ENCODE results near the gene FRMD6.
A peak's percentile ranks its signal among the peaks of the same experiment; 100 is the strongest.

Gene FRMD6

DNA sequence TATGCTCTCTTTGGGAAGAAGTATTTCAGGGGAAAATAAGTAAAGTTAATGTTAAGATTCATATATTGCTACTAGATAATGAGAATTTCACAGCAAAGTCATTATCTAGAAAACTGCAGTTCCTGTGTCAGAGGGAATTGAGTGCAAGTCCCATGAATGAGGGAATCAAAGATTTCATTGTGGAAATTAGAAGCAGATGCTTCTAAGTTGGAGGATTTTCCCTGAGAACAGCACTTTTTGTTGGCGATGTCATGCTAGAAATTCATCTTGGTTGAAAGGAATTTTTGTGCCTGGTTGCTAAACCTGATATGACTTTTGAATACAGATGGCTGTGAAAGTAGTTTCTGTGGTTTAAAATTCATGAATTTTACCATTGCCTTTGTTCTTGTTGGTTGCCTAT is 25.6 kb downstream of the FRMD6 start:
- DNase-seq (ENCODE audit: low read depth): no peak
- TF ChIP-seq, protein P1, sequence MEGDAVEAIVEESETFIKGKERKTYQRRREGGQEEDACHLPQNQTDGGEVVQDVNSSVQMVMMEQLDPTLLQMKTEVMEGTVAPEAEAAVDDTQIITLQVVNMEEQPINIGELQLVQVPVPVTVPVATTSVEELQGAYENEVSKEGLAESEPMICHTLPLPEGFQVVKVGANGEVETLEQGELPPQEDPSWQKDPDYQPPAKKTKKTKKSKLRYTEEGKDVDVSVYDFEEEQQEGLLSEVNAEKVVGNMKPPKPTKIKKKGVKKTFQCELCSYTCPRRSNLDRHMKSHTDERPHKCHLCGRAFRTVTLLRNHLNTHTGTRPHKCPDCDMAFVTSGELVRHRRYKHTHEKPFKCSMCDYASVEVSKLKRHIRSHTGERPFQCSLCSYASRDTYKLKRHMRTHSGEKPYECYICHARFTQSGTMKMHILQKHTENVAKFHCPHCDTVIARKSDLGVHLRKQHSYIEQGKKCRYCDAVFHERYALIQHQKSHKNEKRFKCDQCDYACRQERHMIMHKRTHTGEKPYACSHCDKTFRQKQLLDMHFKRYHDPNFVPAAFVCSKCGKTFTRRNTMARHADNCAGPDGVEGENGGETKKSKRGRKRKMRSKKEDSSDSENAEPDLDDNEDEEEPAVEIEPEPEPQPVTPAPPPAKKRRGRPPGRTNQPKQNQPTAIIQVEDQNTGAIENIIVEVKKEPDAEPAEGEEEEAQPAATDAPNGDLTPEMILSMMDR (IDR thresholded peaks at IDR 0.05; ENCODE audit: insufficient read depth, low read depth, low read length, missing control alignments): no peak
- no peak overlapping the region for H3K4me3 ChIP-seq (ENCODE audit: low read length)

DNA sequence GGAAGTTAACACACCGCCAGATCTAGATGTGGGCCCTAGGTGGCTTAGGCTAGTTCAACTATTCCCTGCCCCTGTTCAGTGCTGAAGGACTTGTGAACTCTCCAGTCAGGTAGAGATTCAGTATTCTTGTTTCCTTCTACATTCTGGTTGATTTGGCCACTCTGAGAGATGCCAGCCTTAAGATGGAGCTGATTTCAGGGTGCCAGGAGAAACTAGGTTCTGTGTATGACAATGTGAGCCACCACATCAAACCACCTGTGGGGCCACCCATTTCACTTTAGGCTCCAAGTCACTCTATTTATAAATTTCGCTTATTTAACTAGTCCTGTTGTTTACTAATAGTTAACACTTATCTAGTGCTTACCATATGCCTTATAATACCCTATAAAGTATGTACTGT is 26.0 kb downstream of the FRMD6 start:
- no peak for DNase-seq (ENCODE audit: low read depth)
- TF ChIP-seq, protein P1 (IDR thresholded peaks at IDR 0.05; ENCODE audit: insufficient read depth, low read depth, low read length, missing control alignments): no peak
- H3K4me3 ChIP-seq (ENCODE audit: low read length): no peak overlapping the region

DNA sequence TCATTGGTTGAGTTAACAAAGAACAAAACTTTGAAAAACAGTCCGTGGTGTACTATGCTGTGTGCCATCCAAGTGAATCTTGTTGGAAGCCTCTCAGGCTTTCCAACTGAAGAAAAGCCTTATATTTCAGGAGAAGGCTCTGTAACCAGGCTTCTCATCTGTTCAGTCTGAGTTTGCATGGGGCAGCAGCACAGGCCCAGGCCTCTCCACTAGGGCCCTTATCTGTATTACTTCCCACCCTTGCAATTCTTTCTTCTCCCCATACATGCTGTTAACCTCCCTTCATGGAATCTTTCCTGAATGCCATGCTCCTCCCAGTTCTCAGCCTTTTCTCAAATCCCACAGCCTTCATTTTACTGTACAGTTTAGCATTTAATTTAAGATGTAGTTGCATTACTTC is 28.3 kb downstream of the FRMD6 start:
- no peak overlapping the region for H3K4me3 ChIP-seq (ENCODE audit: low read length)
- DNase-seq (ENCODE audit: low read depth): no peak
- TF ChIP-seq, protein P1 (IDR thresholded peaks at IDR 0.05; ENCODE audit: insufficient read depth, low read depth, low read length, missing control alignments): no peak

DNA sequence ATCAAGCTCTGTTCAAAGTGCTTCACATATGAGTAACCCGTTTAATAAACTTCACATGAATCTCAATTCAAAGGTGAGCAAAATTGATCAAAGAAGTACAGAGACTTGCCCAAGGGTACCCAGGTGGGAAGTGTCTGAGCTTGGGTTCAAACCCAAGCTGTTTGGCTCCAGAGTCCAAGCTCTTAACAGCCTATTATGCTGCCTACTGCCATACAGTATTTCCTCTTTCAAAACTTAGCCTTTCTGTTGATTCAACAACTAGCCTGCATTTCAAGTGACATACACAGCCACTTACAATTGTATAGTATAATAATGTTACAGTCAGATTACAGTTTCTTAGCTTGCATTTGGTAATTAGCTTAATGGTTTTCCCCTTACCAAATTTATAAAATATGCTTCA is 29.7 kb downstream of the FRMD6 start:
- no peak for DNase-seq (ENCODE audit: low read depth)
- no peak overlapping the region for H3K4me3 ChIP-seq (ENCODE audit: low read length)
- TF ChIP-seq, protein P1 (IDR thresholded peaks at IDR 0.05; ENCODE audit: insufficient read depth, low read depth, low read length, missing control alignments): no peak

DNA sequence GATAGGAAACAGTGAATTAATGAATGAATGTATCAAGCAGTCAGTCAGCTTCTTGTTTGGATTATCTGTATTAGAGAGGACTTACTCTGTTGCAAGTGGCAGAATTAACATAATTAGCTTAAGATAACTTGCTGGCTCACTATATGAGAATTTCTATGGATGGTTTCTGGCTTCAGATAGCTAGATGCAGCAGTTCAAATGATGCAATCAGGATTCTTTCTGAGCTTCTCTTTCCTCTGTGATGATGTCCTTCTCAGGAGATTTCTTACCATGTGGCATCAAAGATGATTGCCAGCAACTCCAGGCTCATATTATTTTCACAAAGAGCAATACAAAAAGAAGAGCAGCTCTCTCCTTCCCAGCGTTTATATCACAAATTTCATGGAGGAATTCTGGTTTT is 30.7 kb downstream of the FRMD6 start:
- TF ChIP-seq, protein P1 (IDR thresholded peaks at IDR 0.05; ENCODE audit: insufficient read depth, low read depth, low read length, missing control alignments): no peak
- H3K4me3 ChIP-seq (ENCODE audit: low read length): no peak overlapping the region
- DNase-seq (ENCODE audit: low read depth): no peak

DNA sequence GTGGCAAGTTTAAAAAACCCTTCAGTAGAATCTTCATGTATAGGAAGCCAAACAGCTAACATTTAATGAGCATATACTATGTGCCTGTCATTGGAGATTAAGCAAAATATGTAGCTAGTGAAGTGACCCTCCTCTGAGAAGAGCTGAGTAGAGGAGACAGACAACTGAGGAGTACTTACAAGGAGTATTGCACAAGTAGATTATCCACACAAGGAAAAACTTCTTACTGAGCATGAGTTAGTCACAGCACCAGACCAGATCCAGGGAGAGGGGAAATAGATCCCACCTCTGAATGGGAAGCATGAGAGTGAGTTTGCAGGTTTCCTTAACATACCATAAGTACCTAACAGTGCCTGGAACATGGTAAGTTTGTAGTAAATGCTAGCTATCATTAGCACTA is 33.0 kb downstream of the FRMD6 start:
- TF ChIP-seq, protein P1 (IDR thresholded peaks at IDR 0.05; ENCODE audit: insufficient read depth, low read depth, low read length, missing control alignments): no peak
- DNase-seq (ENCODE audit: low read depth): peak; percentile 43
- no peak overlapping the region for H3K4me3 ChIP-seq (ENCODE audit: low read length)

DNA sequence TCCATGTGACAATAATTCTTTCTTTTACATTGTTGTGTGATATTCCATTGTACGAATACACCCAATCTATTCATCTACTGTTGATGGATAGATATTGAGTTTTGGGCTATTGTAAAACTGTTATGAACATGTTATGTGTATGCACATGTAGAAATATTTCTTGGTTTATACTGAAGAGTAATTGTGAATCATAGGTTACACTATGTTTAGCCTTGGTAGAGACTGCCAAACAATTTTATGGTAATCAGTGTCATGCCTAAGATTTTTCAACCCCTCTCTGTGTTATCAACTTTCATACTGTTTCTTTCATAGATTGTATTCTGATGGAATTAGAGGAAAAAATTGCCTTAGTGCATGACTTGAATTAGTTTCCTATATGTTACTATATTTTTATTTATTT is 39.5 kb downstream of the FRMD6 start:
- TF ChIP-seq, protein P1 (IDR thresholded peaks at IDR 0.05; ENCODE audit: insufficient read depth, low read depth, low read length, missing control alignments): no peak
- DNase-seq (ENCODE audit: low read depth): peak; percentile 47
- no peak overlapping the region for H3K4me3 ChIP-seq (ENCODE audit: low read length)

All from epithelial cell of esophagus (primary cell).